ENCODE measurements around the gene NQO2.
"Not testable (repeated sequence)": the region's sequence is repeated elsewhere in the genome, so short reads cannot be mapped to it uniquely, and the experiment has no call there.

The NQO2 gene

GRCh38 chr6:2984738-2985406, 14.8 kb upstream of the NQO2 start:
- H3K27ac ChIP-seq = no peak overlapping the region
- no peak overlapping the region for H3K4me3 ChIP-seq

DNA sequence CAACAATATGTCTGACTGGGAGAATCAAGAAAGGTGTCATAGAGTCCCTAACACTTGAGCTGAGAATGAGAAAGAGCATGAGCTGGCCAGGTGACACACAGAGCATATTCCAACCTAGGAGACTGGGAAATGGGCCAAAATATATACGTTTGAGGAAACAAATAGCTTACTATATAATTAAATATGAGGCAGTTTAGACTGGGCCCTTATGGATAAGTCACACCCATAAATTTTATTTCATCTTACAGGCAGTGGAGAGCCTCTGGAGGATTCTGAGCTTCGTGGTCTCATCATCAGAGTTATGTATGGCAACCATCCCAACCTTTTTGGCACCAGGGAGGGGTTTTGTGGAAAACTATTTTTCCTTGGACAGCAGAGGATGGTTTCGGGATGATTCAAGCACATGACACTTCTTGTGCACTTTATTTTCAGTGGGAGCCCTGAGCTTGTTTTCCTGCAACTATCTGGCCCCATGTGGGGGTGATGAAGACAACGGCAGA, 12.9 kb upstream of the NQO2 start:
- no peak overlapping the region for H3K4me3 ChIP-seq
- peak overlapping the region in 5 of 21 experiments; percentile 60 to 100 (median 96) for H3K27ac ChIP-seq

DNA sequence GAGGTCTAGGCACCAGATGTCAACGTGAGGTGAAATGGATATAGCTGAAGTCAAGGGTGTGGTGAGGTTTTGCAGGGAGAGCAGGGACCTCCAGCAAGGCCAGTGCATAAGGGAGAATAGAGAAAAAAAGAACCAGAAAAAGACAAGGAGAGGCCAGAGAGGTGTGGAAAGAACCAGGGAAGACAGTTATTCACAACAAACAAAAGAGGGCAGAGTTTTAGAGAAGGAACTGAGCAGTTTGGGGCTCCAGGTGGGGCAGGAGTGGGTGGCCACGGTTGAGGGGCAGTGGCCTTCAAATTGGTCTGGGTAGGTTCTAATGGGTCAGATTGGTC, 11.6 kb upstream of the NQO2 start:
- peak overlapping the region; percentile 91 to 100 (median 97) for H3K27ac ChIP-seq
- H3K4me3 ChIP-seq = peak overlapping the region; percentile 59 to 85 (median 71)

DNA sequence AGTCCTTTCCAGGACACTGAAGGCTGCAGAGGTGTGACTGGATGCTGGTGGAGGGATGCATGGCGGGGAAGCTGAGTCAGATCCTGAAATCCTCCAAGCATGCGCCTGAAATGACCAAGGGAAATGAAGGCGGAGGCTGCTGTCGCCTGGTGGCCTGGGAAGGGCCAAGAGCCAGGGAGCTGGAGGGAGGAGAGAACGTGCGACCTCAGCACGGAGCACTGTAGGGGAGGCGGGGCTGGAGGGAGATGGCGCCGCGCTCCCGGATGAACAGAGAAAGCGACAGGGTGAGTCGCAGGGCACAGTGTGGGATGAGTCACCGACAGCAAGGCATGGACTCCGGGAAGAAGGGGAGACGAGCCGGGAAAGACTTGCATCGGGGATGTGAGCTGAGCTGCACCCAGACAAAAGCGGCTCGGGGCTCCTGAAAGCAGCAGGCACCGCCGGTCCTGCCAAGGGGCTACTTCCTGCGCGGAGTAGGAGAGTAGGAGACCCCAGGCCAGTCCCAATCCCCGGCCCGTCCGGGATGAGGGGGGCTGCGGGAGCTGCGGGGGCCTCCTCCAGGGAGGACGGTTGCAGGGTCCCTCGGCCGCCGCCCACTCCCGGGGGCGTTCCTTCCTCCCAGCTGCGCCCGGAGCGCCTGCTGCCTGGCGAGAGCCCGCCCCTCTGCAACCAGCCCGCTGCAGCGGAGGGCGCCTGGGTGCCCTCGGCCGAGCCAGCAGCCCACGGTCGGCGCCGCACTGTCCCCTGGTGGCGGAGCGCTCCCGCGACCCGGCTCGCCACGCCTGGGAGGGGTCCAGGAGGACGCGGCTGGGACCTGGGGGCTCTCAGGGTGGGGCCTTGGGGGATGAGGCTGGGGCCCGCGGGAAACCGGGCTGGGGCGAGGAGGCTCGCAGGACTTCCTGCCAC, 11.0 kb upstream of the NQO2 start:
- Histone ChIP-seq H3K27ac (peak overlapping the region; percentile 91 to 100 (median 97)), H3K4me3 (peak overlapping the region; percentile 59 to 85 (median 71))

- peak overlapping the region; percentile 91 to 100 (median 97) for H3K27ac ChIP-seq
These were observed 10.1 kb upstream of the NQO2 start for GRCh38 chr6:2989332-2990247.

GRCh38 chr6:2990248-2990931, 9.3 kb upstream of the NQO2 start:
- peak overlapping the region; percentile 59 to 85 (median 71) for H3K4me3 ChIP-seq
- peak overlapping the region; percentile 48 to 100 (median 97) for H3K27ac ChIP-seq

More at GRCh38 chr6:2989332-2990247, 10.1 kb upstream of the NQO2 start:
- H3K4me3 ChIP-seq = peak overlapping the region; percentile 59 to 85 (median 71)

DNA sequence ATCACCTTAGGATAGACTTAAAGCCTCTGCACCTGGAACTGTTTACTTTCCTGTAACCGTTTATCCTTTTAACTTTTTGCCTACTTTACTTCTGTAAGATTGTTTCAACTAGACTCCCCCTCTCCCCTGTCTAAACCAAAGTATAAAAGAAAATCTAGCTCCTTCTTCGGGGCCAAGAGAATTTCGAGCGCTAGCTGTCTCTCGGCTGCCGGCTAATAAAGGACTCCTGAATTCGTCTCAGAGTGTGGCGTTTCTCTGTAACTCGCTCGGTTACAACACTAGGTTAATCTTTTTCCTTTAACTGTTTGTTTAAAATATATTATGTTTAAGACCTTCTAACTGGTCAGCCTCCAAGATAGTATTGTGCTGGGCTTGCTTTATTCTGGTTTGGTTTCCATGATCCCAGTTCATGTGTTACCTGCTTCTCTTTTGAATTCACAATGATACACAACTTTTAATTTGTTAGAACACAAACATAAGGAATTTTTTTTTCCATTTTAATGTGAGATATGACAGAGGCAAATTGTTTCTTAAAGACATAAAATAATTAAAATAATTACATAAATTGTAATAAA, 8.7 kb upstream of the NQO2 start:
- H3K4me3 ChIP-seq = peak overlapping the region; percentile 59 to 85 (median 71)
- H3K27ac ChIP-seq = peak overlapping the region in 20 of 21 experiments; percentile 91 to 100 (median 98)

- no peak overlapping the region for H3K27ac ChIP-seq
- H3K4me3 ChIP-seq = no peak overlapping the region
These were observed 7.2 kb upstream of the NQO2 start for GRCh38 chr6:2992330-2992979.

DNA sequence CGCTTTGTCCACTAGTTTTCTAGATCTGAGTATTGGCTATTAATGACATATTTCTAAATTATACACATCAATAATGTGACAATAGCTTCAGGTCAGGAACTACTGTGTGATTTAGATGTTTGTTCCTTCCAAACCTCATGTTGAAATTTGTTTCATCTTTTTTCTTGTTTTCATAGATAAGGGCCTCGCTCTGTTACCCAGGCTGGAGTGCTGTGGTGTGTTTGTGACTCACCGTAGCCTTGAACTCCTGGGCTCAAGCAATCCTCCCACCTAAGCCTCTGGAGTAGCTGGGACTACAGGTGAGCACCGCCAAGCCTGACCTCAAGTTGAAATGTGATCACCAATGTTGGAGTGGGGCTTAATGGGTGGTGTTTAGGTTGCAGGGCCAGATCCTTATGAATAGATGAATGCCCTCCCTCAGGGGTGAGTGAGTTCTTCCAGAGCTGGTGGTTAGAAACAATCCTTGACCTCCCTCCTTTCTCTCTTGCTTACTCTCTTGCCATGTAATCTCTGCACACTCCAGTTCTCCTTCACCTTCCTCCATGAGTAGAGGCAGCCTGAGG, 5.9 kb upstream of the NQO2 start:
- no peak overlapping the region for H3K27ac ChIP-seq

DNA sequence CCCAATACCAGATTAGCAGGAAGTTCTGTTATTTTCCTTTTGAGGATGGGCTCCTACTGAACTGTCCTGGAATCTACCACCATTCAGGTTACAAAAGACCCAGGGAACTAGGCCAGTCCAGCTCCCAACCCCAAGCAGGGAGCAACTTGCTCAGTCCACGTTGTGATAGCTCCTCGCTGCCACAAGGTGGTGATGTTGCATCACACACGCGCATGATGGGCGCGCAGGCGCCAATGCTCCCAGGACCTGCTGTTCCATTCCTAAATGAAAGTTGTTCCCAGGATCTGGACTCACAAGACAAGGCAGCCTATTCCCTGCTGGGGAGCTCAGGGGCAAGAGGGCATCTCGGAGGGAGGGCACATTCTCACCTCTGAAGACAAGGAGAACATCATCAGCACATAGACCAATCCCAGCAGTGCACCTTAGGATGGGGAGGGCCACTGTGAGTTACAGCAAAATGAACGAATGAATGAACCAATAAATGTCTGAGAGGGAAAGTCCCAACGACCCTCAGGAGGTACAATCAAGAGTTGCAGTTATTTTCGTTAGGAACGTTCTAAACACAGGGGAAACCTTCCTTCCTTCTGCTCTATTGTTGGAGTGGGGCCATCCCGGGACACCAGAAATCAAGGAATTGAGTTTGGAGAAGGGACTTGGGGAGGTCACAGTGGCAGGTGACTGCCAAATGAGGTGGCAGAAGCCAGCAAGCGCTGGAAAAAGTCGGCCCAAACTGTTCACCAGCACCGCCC, 1.3 kb upstream of the NQO2 start:
- Histone ChIP-seq H3K27ac (peak overlapping the region in 10 of 21 experiments; percentile 29 to 75 (median 65)), H3K4me3 (peak overlapping the region in 5 of 7 experiments; percentile 58 to 85 (median 83))

More for the DNA sequence above, 5.9 kb upstream of the NQO2 start:
- no peak overlapping the region for H3K4me3 ChIP-seq

DNA sequence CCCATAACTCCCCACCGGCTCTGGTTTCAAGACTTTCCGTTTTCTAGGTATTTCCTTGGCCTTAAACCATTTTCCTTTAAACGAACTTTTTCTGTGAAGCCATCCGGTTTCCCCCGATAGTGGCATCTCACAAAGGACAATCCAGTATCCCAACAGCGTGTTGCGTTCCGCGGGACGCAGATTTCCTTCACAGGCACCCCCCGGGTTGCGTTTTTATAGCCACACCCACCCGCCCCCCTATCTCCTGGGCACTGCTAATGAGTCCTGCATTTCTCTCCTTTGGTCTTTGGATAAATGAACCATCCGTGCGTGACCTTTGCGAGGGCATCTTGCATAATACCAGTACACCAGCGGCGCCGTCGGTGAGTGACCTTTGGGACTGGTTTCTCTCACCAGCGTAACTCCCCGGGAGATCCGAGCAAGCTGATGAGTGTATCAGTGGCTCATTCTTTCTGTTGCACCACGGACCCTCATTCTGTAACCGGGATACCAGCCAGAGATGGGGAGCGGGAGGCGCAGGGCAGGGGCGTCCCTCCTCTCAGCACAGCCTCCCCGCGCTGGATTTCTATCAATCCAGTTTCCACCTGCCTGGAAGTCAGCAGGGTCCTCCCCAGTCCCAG, 586 bp upstream of the NQO2 start:
- peak overlapping the region; percentile 58 to 86 (median 83) for H3K4me3 ChIP-seq
- H3K27ac ChIP-seq = peak overlapping the region in 15 of 21 experiments; percentile 29 to 94 (median 58)

DNA sequence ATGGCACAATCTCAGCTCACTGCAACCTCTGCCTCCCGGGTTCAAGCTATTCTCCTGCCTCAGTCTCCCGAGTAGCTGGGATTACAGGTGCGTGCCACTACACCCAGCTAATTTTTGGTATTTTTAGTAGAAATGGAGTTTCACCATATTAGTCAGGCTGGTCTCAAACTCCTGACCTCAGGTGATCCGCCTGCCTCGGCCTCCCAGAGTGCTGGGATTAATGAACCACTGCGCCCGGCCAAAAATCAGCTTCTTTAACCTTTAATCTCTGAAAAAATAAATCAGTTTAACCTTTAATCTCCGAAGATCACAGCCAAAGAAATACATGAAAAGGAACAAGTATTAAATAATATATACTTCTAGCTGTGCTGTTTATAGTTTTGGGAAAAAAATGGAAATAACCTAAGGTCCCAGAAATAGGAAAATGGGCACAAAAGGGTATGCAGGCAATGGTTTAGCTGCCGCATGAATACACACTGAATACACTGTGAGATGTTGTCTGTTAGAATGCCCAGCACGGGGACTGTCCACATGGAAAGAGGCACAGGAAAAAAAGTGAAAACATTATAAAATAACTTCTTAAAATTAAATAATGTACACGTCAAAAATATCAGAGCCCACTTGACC, 1.6 kb downstream of the NQO2 start:
- Histone ChIP-seq H3K4me3 (no peak overlapping the region), H3K27ac (no peak overlapping the region)

GRCh38 chr6:3001773-3002293, 2.1 kb downstream of the NQO2 start:
- no peak overlapping the region for H3K4me3 ChIP-seq
- peak overlapping the region in 1 of 21 experiments; percentile 39 for H3K27ac ChIP-seq

GRCh38 chr6:3003226-3003625, 3.5 kb downstream of the NQO2 start:
- peak overlapping the region in 1 of 21 experiments; percentile 42 for H3K27ac ChIP-seq
- H3K4me3 ChIP-seq = not testable (repeated sequence)

DNA sequence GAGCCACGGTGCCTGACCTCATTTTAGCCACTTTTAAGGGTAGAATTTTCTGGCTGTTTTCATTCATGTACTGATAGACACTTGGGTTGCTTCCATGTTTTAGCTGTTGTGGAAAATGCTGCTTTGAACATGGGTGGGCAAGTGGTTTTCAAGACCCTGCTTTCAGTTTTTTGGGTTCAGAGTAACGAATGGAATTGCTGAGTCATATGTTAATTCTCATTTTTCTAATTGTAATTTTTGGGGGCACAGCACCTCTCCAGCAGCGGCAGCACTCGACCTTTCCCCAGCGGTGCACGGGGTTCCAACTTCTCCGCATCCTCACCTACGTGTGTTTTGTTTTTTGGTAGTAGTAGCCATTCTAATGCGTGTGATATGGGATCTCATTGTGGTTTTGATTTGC, 5.4 kb downstream of the NQO2 start:
- Histone ChIP-seq H3K27ac (no peak overlapping the region), H3K4me3 (no peak overlapping the region)

DNA sequence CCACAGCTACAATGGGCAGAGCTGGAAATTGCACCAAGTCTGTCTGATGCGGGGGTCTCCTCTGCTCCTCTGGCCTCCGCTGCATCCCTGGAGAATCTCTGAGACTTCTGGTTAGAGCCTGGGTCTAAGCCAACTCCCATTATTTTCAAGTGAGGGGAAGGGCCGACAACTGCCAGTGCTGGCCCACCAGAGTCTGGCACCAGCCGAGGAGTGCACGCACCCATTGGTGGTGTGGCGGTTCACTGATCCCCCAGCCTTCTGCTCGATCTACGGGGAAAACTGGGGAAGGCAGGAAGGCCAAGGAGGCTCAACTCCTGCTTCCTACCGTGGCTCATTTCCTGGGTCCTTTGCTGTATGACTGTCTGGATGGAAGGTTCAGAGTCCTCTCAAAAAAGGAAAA, 6.2 kb downstream of the NQO2 start:
- Histone ChIP-seq H3K4me3 (no peak overlapping the region), H3K27ac (no peak overlapping the region)

Data from skin epidermis (tissue), 12 donors.